ENCODE data around the gene VPS13A. TPM values are rescaled to one million over a fixed set of nuclear protein-coding genes. Genes with fewer than 3 reads are reported as not detected.

VPS13A gene
- total and polyA plus RNA-seq, 3 donors from 2014 or later: 27.4 to 71.4 (median 40.3) TPM

GRCh38 chr9:77221431-77221830, 44.1 kb downstream of the VPS13A start:
- intact Hi-C loops (cut with DNase I; ENCODE audit: low total_unique reads): no loop called here

GRCh38 chr9:77224746-77225312, 47.5 kb downstream of the VPS13A start:
- Histone ChIP-seq H3K4me3 (no peak overlapping the region), H3K36me3 (ENCODE audit: low read depth, missing control alignments) (no peaks in the 10 kb centered on the region), H3K27me3 (no peaks in the 10 kb centered on the region), H3K4me1 (no peaks in the 10 kb centered on the region), H3K9me3 (no peaks in the 10 kb centered on the region), H3K27ac (no peak overlapping the region)
- intact Hi-C loops (cut with DNase I; ENCODE audit: low total_unique reads): no loop called here
- TF ChIP-seq POLR2A (IDR thresholded peaks at IDR 0.05): no peak
- 86 to 89% methylated on average over 5 of the region's 5 CpGs for WGBS, 2 donors
- DNase-seq: no peak

More at GRCh38 chr9:77221431-77221830, 44.1 kb downstream of the VPS13A start:
- Histone ChIP-seq H3K4me3 (no peak overlapping the region), H3K36me3 (ENCODE audit: low read depth, missing control alignments) (no peaks in the 10 kb centered on the region), H3K4me1 (no peaks in the 10 kb centered on the region), H3K9me3 (no peaks in the 10 kb centered on the region), H3K27me3 (no peaks in the 10 kb centered on the region), H3K27ac (no peak overlapping the region)
- TF ChIP-seq CTCF (IDR thresholded peaks at IDR 0.05) (no peak), POLR2A (IDR thresholded peaks at IDR 0.05) (no peak)
- 89 to 97% methylated on average over 3 of the region's 3 CpGs for WGBS, 2 donors
- DNase-seq: no peak

- TF ChIP-seq CTCF (IDR thresholded peaks at IDR 0.05): no peak
- TF ChIP-seq POLR2A (IDR thresholded peaks at IDR 0.05): no peak
- Histone ChIP-seq H3K27me3 (no peaks in the 10 kb centered on the region), H3K4me1 (no peaks in the 10 kb centered on the region), H3K9me3 (no peaks in the 10 kb centered on the region), H3K36me3 (ENCODE audit: low read depth, missing control alignments) (no peaks in the 10 kb centered on the region), H3K27ac (no peak overlapping the region), H3K4me3 (no peak overlapping the region)
- DNase-seq: no peak
- WGBS, 2 donors: 94% methylated on average over 5 of the region's 5 CpGs
- intact Hi-C loops (cut with DNase I; ENCODE audit: low total_unique reads): no loop called here
Observed at GRCh38 chr9:77236693-77237092, 59.4 kb downstream of the VPS13A start.

GRCh38 chr9:77237896-77238295, 60.6 kb downstream of the VPS13A start:
- TF ChIP-seq POLR2A (IDR thresholded peaks at IDR 0.05): no peak
- no peak for TF ChIP-seq CTCF (IDR thresholded peaks at IDR 0.05)
- no peaks in the 10 kb centered on the region for H3K4me1 ChIP-seq
- H3K27ac ChIP-seq: no peak overlapping the region
- intact Hi-C loops (cut with DNase I; ENCODE audit: low total_unique reads): no loop called here
- DNase-seq: no peak
- no peaks in the 10 kb centered on the region for H3K27me3 ChIP-seq
- no peaks in the 10 kb centered on the region for H3K36me3 ChIP-seq (ENCODE audit: low read depth, missing control alignments)
- H3K4me3 ChIP-seq: no peak overlapping the region
- H3K9me3 ChIP-seq: no peaks in the 10 kb centered on the region
- 70 to 94% methylated on average over 2 of the region's 2 CpGs for WGBS, 2 donors

GRCh38 chr9:77251050-77251449, 73.7 kb downstream of the VPS13A start:
- no peaks in the 10 kb centered on the region for H3K36me3 ChIP-seq (ENCODE audit: low read depth, missing control alignments)
- intact Hi-C loops (cut with DNase I; ENCODE audit: low total_unique reads): no loop called here
- no peak overlapping the region for H3K4me3 ChIP-seq
- TF ChIP-seq CTCF (IDR thresholded peaks at IDR 0.05) (no peak), POLR2A (IDR thresholded peaks at IDR 0.05) (no peak)
- no peak for DNase-seq
- no peaks in the 10 kb centered on the region for H3K4me1 ChIP-seq
- no peak overlapping the region for H3K27ac ChIP-seq
- no peaks in the 10 kb centered on the region for H3K27me3 ChIP-seq
- no peaks in the 10 kb centered on the region for H3K9me3 ChIP-seq
- WGBS, 2 donors: 86 to 93% methylated on average over 1 of the region's 1 CpG
